ENCODE measurements around the gene SYNE3.

SYNE3 gene

GRCh38 chr14:95494456-95494855, 22.0 kb downstream of the SYNE3 start:
- H3K9me3 ChIP-seq (ENCODE audit: control insufficient read depth, insufficient read depth, low read length) = no peaks in the 10 kb centered on the region
- no peaks in the 10 kb centered on the region for H3K4me1 ChIP-seq (ENCODE audit: control insufficient read depth, insufficient read depth, low read length)
- no peak overlapping the region for H3K9ac ChIP-seq (ENCODE audit: low read depth, low read length)
- no peak overlapping the region for H3K4me3 ChIP-seq (ENCODE audit: low read depth, low read length)
- no peaks in the 10 kb centered on the region for H3K36me3 ChIP-seq (ENCODE audit: control insufficient read depth, insufficient read depth, low read length)
- H3K27ac ChIP-seq (ENCODE audit: low read depth, low read length) = no peak overlapping the region
- no peaks in the 10 kb centered on the region for H3K27me3 ChIP-seq (ENCODE audit: control insufficient read depth, insufficient read depth, low read length)

- no peak overlapping the region for H3K27ac ChIP-seq (ENCODE audit: low read depth, low read length)
- H3K4me1 ChIP-seq (ENCODE audit: control insufficient read depth, insufficient read depth, low read length) = no peaks in the 10 kb centered on the region
- no peak overlapping the region for H3K4me3 ChIP-seq (ENCODE audit: low read depth, low read length)
- no peak overlapping the region for H3K9ac ChIP-seq (ENCODE audit: low read depth, low read length)
- no peaks in the 10 kb centered on the region for H3K27me3 ChIP-seq (ENCODE audit: control insufficient read depth, insufficient read depth, low read length)
- H3K36me3 ChIP-seq (ENCODE audit: control insufficient read depth, insufficient read depth, low read length) = no peaks in the 10 kb centered on the region
- no peaks in the 10 kb centered on the region for H3K9me3 ChIP-seq (ENCODE audit: control insufficient read depth, insufficient read depth, low read length)
These were observed 22.5 kb downstream of the SYNE3 start for GRCh38 chr14:95493976-95494375.

GRCh38 chr14:95493503-95493902, 22.9 kb downstream of the SYNE3 start:
- Histone ChIP-seq H3K9me3 (ENCODE audit: control insufficient read depth, insufficient read depth, low read length) (no peaks in the 10 kb centered on the region), H3K27ac (ENCODE audit: low read depth, low read length) (no peak overlapping the region), H3K9ac (ENCODE audit: low read depth, low read length) (no peak overlapping the region), H3K4me1 (ENCODE audit: control insufficient read depth, insufficient read depth, low read length) (no peaks in the 10 kb centered on the region), H3K4me3 (ENCODE audit: low read depth, low read length) (no peak overlapping the region), H3K36me3 (ENCODE audit: control insufficient read depth, insufficient read depth, low read length) (no peaks in the 10 kb centered on the region), H3K27me3 (ENCODE audit: control insufficient read depth, insufficient read depth, low read length) (no peaks in the 10 kb centered on the region)

GRCh38 chr14:95491936-95492608, 24.4 kb downstream of the SYNE3 start:
- Histone ChIP-seq H3K4me3 (ENCODE audit: low read depth, low read length) (no peak overlapping the region), H3K4me1 (ENCODE audit: control insufficient read depth, insufficient read depth, low read length) (no peaks in the 10 kb centered on the region), H3K9ac (ENCODE audit: low read depth, low read length) (no peak overlapping the region), H3K27me3 (ENCODE audit: control insufficient read depth, insufficient read depth, low read length) (no peaks in the 10 kb centered on the region), H3K27ac (ENCODE audit: low read depth, low read length) (no peak overlapping the region), H3K9me3 (ENCODE audit: control insufficient read depth, insufficient read depth, low read length) (no peaks in the 10 kb centered on the region), H3K36me3 (ENCODE audit: control insufficient read depth, insufficient read depth, low read length) (no peaks in the 10 kb centered on the region)

GRCh38 chr14:95490727-95491451, 25.6 kb downstream of the SYNE3 start:
- H3K27me3 ChIP-seq (ENCODE audit: control insufficient read depth, insufficient read depth, low read length) = no peaks in the 10 kb centered on the region
- no peaks in the 10 kb centered on the region for H3K9me3 ChIP-seq (ENCODE audit: control insufficient read depth, insufficient read depth, low read length)
- H3K4me3 ChIP-seq (ENCODE audit: low read depth, low read length) = no peak overlapping the region
- no peak overlapping the region for H3K9ac ChIP-seq (ENCODE audit: low read depth, low read length)
- H3K4me1 ChIP-seq (ENCODE audit: control insufficient read depth, insufficient read depth, low read length) = no peaks in the 10 kb centered on the region
- H3K27ac ChIP-seq (ENCODE audit: low read depth, low read length) = no peak overlapping the region
- no peaks in the 10 kb centered on the region for H3K36me3 ChIP-seq (ENCODE audit: control insufficient read depth, insufficient read depth, low read length)

GRCh38 chr14:95490138-95490509, 26.3 kb downstream of the SYNE3 start:
- peaks cover 5% of the 10 kb centered on the region; the same call in 1 of the 2 replicates for H3K4me1 ChIP-seq (ENCODE audit: control insufficient read depth, insufficient read depth, low read length)
- no peaks in the 10 kb centered on the region for H3K9me3 ChIP-seq (ENCODE audit: control insufficient read depth, insufficient read depth, low read length)
- H3K36me3 ChIP-seq (ENCODE audit: control insufficient read depth, insufficient read depth, low read length) = no peaks in the 10 kb centered on the region
- no peak overlapping the region for H3K9ac ChIP-seq (ENCODE audit: low read depth, low read length)
- no peaks in the 10 kb centered on the region for H3K27me3 ChIP-seq (ENCODE audit: control insufficient read depth, insufficient read depth, low read length)
- H3K4me3 ChIP-seq (ENCODE audit: low read depth, low read length) = no peak overlapping the region
- no peak overlapping the region for H3K27ac ChIP-seq (ENCODE audit: low read depth, low read length)

GRCh38 chr14:95489214-95490137, 27.0 kb downstream of the SYNE3 start:
- Histone ChIP-seq H3K36me3 (ENCODE audit: control insufficient read depth, insufficient read depth, low read length) (no peaks in the 10 kb centered on the region), H3K4me3 (ENCODE audit: low read depth, low read length) (no peak overlapping the region), H3K9ac (ENCODE audit: low read depth, low read length) (no peak overlapping the region), H3K4me1 (ENCODE audit: control insufficient read depth, insufficient read depth, low read length) (peaks cover 10% of the 10 kb centered on the region; the same call in 1 of the 2 replicates), H3K27me3 (ENCODE audit: control insufficient read depth, insufficient read depth, low read length) (no peaks in the 10 kb centered on the region), H3K9me3 (ENCODE audit: control insufficient read depth, insufficient read depth, low read length) (no peaks in the 10 kb centered on the region), H3K27ac (ENCODE audit: low read depth, low read length) (no peak overlapping the region)

GRCh38 chr14:95488376-95489213, 27.9 kb downstream of the SYNE3 start:
- Histone ChIP-seq H3K27ac (ENCODE audit: low read depth, low read length) (no peak overlapping the region), H3K9ac (ENCODE audit: low read depth, low read length) (no peak overlapping the region), H3K4me3 (ENCODE audit: low read depth, low read length) (no peak overlapping the region), H3K27me3 (ENCODE audit: control insufficient read depth, insufficient read depth, low read length) (no peaks in the 10 kb centered on the region), H3K9me3 (ENCODE audit: control insufficient read depth, insufficient read depth, low read length) (no peaks in the 10 kb centered on the region), H3K36me3 (ENCODE audit: control insufficient read depth, insufficient read depth, low read length) (no peaks in the 10 kb centered on the region), H3K4me1 (ENCODE audit: control insufficient read depth, insufficient read depth, low read length) (peaks cover 10% of the 10 kb centered on the region; the same call in 1 of the 2 replicates)

- no peak overlapping the region for H3K27ac ChIP-seq (ENCODE audit: low read depth, low read length)
- no peaks in the 10 kb centered on the region for H3K27me3 ChIP-seq (ENCODE audit: control insufficient read depth, insufficient read depth, low read length)
- no peak overlapping the region for H3K4me3 ChIP-seq (ENCODE audit: low read depth, low read length)
- H3K36me3 ChIP-seq (ENCODE audit: control insufficient read depth, insufficient read depth, low read length) = no peaks in the 10 kb centered on the region
- no peak overlapping the region for H3K9ac ChIP-seq (ENCODE audit: low read depth, low read length)
- H3K4me1 ChIP-seq (ENCODE audit: control insufficient read depth, insufficient read depth, low read length) = peaks cover 10% of the 10 kb centered on the region; the same call in 1 of the 2 replicates
- no peaks in the 10 kb centered on the region for H3K9me3 ChIP-seq (ENCODE audit: control insufficient read depth, insufficient read depth, low read length)
These were observed 28.8 kb downstream of the SYNE3 start for GRCh38 chr14:95487669-95488084.

GRCh38 chr14:95486875-95487668, 29.4 kb downstream of the SYNE3 start:
- H3K27ac ChIP-seq (ENCODE audit: low read depth, low read length) = no peak overlapping the region
- H3K27me3 ChIP-seq (ENCODE audit: control insufficient read depth, insufficient read depth, low read length) = no peaks in the 10 kb centered on the region

More at GRCh38 chr14:95486875-95487668, 29.4 kb downstream of the SYNE3 start:
- Histone ChIP-seq H3K9ac (ENCODE audit: low read depth, low read length) (no peak overlapping the region), H3K4me1 (ENCODE audit: control insufficient read depth, insufficient read depth, low read length) (peaks cover 10% of the 10 kb centered on the region; the same call in 1 of the 2 replicates), H3K36me3 (ENCODE audit: control insufficient read depth, insufficient read depth, low read length) (no peaks in the 10 kb centered on the region), H3K9me3 (ENCODE audit: control insufficient read depth, insufficient read depth, low read length) (no peaks in the 10 kb centered on the region), H3K4me3 (ENCODE audit: low read depth, low read length) (no peak overlapping the region)

All from HUES48 (cell line).